NCI-H345 (cell line): ENCODE data around the gene GPR176.
"Not testable (repeated sequence)": the region's sequence is repeated elsewhere in the genome, so short reads cannot be mapped to it uniquely, and the experiment has no call there.

Experiments used
- DNase-seq: peaks from one replicate; lab custom pipeline; 2025; lab: John Stamatoyannopoulos, UW

Gene GPR176

DNA sequence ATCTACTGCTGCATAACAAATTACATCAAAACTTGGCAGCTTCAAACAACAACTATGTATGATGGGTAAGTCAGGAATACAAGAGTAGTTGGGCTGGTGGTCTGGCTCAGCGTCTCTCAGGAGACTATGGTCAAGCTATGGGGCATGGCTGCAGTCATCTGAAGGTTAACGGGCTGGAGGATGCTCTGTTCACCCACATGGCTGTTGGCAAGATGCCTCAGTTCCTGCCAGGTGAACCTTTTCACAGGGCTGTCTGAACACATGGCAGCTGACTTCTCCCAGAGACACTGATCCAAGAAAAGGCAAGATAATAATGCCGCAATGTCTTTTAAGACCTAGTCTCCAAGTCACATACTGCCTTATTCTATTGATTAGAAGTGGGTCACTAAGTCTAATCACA, 63.7 kb downstream of the GPR176 start:
- DNase-seq, result no peak

GRCh38 chr15:39855400-39855799, 64.7 kb downstream of the GPR176 start:
- no peak for DNase-seq

DNA sequence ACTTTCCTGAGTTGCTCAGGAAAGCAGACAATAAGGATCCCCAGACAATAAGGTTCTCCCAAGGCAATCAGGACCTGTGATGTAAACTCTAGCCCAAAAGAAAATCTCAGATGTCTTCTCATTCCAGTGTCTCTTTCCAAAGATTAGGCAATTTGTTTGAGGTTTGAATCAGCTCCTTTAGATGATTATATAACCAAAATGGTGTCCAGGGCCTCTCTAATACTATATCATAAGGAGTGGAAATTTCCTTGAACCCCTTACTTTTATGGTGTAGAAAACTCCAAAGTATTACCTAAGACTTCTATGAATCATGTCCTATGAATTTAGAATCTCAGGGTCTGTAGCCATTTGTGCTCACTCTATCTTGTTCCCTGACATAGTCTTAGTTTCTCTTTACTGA, 65.9 kb downstream of the GPR176 start:
- DNase-seq, result no peak

DNA sequence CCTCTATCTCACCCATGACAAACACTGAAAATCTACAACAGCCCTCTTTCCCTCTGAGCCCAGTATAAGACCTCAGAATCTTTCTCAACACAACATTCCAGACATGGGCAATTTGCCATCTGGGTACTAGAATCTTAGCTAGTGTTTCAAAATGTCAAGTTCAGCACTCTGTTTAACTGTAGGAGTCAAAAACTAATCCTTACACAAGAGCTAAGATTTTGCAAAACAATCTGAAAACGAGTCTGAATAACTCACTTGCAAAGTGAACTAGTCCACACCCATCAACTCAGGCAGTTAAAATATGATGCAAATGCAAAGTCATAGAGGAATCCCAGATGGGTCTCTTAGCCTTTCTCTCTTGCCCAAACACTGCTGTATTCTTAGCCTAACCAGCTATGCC, 67.8 kb downstream of the GPR176 start:
- DNase-seq, result no peak

DNA sequence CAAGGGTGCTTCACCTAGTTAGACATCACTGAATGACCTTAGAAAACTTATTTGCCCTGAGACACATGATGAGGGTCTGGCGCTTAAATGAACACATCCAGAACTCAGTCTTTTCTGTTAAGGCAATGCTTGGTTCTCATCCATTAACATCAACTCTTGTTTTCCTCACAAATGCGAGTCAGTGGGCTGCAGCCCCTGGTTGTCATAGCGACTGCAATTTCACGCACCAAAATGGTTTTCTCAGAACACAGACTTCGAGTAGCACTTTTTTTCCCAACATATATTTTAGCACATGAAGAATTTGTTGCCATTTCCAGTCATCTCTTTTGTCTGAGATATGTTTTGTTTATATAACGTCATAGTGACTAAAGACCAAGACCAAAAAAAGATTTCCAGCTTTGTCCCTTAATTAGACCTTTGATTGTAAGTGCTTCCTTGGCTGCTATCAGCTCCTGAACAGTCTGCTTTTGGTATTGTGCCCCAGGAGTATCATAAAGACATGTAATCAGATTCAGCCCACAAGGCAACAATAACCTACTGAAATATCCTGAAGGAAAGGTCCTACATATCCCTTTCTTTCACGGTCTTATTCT, 68.5 kb downstream of the GPR176 start:
- DNase-seq, result no peak

GRCh38 chr15:39850436-39850835, 69.6 kb downstream of the GPR176 start:
- no peak for DNase-seq

GRCh38 chr15:39846108-39846507, 74.0 kb downstream of the GPR176 start:
- no peak for DNase-seq

DNA sequence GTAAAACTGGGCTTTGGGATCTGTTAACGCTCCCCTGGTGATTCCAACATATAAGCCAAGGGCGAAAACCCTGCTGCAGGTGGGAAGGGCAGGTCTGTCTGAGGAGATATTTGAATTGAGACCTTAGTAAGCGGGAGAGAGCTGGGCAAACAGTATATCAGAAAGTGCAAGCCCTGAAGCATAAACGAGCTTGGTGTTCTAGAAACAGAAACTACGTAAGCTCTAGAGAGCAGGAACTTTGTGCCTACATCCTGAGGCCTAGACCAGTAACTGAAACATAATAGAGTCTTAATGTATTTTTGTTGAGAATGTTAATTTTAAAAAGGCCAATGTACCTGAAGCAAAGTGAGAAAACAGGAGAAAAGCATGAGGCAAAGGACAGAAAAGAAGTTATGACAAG, 74.5 kb downstream of the GPR176 start:
- no peak for DNase-seq

DNA sequence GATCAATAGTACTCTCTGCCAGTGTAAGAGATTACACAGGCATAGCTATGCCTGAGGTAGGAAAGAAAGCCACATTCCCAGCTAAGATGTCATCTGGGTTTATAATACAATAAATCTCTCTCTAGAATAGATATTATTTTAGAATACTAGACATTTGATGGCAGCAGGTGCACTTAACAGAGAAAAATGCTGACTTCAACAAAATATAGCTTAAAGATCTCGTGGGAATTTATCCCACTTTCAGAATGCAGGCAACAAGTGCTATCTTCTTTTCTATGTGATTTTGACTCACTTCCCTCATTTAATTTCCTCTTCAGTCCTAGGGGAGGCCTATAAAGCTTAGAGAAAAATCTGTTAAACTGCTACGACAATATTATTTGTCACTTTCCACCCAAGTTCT, 76.5 kb downstream of the GPR176 start:
- DNase-seq, result no peak

DNA sequence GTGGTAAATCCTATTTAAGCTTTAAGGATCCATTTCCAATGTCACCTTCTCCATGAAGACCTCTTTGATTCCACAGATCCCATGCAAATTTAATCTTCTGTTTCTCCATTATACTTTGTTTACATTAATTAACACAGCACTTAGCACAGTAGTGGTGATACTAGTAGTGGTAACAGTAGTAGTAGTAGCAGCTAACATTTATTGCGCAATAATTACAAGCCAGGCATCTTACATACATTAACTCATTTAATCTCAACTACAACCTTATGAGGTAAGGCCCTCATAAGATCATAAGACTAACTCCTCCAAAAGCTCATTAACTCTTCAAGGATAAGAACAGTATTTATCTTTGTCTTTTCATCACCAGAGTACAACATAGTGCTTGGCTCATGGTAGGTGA, 82.6 kb downstream of the GPR176 start:
- DNase-seq, result no peak

DNA sequence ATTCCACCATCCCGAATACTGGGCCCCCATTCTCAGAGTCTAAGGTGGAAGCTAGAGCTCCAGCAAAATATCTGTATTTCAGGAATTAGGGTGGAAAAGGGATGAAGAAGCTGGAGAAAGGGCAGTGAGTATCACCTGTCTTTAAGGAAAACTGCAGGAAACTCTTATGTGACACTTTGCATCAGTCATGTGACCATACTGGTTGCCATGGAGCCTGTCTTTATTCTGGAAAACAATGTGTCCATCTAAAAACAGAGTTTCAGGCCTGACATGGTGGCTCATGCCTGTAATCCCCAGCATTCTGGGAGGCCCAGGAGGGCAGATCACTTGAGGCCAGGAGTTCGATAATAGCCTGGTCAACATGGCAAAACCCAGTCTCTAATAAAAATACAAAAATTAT, 84.5 kb downstream of the GPR176 start:
- peak; percentile 4 for DNase-seq

- DNase-seq, result no peak
Observed at GRCh38 chr15:39834256-39834655, 85.8 kb downstream of the GPR176 start.

DNA sequence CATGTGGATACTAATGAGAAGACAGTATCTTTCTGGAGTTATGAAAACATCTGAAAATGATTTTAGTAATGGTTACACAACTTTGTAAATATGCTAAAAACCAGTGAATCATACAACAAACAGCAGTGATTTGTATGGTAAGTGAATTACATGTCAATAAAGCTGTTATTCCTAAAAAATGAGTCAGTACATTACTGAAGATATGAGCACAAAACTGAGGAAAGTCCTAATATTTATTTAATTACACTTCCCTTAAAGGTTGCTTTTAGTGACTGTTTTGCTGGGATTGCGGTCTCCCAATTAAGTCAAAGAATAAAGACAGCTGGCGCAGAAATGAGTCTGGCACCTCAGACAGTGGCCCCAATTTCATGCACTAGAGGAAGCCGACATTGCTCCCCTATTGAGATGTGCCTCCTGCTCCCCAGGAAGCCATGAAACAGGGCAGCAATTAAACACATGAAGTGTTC, 86.5 kb downstream of the GPR176 start:
- DNase-seq, result peak; percentile 44

DNA sequence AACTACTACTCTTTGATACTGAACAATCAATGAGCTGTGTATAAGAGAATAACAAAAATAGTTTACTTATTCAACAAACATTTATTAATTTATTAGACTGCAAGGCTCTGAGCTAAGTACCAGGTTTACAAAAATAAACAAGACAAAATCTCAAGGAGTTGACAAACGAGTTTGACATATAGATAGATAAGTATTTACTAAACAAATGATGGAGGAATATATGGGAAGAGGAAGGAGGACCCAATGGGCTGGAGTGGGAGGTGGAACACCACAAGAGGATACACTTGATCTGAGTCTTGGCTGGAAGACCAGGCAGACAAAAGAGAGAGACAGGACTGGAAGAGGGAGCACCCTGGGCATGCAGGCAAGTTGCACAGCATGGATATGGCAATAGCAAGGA, 89.9 kb downstream of the GPR176 start:
- DNase-seq, result no peak

GRCh38 chr15:39828374-39828931, 91.6 kb downstream of the GPR176 start:
- DNase-seq, result peak; percentile 20

- DNase-seq, result no peak
Observed at GRCh38 chr15:39826975-39827374, 93.1 kb downstream of the GPR176 start.

DNA sequence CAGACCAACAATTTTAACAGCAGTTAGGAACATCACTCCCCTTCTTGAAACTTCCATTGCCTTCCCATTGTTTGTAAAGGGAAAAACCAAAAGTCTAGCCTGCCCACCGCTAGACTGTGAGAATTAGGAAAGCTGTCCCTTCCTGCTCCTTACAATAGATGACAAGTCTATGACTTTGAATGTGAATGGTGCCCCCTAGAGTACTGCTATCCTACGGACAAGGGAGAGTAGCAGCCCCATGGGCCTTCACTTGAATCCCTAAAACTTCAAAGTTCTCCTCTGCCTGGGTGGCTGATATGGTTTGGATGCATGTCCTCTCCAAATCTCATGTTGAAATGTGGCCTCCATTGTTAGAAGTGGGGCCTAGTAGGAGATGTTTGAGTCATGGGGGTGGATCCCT, 96.4 kb downstream of the GPR176 start:
- DNase-seq, result no peak

DNA sequence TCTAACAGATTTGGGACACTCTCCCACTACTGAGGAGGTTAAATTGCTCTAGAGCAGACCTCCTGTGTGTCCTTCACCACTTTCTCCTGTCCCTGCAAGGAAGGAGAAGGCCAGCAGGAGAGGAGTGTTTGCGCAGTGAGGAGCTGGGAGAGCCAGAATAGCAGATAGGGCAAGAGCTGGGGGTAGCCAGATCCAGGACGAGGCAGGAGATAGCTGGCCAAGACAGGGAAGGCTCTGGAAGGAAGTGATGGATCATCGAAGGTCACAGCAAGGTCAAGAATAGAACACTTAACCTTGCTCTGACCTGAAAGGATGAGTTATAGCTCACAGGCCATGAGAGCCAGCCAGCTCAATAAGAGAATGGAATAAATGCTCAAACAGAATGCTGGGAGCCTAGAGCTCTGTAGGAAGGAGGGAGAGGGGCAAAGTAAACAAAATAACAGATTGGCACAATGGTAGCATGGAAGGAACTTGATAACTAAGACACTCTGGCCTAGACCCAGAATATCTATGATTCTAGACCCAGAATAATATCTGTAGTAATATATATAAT, 99.9 kb downstream of the GPR176 start:
- DNase-seq, result no peak

DNA sequence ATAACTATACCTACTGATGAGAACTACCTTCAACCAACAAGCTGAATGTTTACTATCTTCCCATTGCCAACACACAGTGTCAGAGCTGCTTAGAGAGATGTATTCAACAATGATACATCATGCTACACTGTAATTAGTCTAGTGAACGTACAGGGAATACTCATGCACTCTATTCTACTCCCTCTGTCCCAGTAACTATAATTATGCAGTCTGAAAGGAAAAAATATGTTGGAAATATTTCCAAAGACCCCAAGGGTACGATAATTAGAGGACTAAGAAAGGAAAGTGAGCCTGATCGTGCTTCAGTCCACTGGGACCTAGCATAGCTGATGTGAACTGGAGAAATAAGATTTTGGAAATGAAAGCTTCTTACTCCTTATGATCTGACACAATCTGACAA, 100.5 kb downstream of the GPR176 start:
- no peak for DNase-seq

GRCh38 chr15:39817892-39818291, 102.2 kb downstream of the GPR176 start:
- no peak for DNase-seq

GRCh38 chr15:39814489-39814888, 105.6 kb downstream of the GPR176 start:
- no peak for DNase-seq

DNA sequence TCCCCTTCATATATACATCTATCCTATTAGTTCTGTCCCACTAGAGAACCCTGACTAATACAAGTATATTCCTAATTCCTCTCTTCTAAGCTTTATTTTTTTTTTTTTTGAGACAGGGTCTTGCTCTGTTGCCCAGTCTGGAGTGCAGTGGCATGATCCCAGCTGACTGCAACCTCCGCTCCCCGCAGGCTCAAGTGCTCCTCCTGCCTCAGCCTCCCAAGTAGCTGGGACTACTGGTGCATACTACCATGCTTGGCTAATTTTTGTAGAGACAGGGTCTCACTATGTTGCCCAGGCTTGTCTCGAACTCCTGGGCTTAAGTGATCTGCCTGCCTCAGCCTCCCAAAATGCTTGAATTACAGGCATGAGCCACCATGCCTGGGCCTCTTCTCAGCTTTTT, 107.4 kb downstream of the GPR176 start:
- DNase-seq, result not testable (repeated sequence)

DNA sequence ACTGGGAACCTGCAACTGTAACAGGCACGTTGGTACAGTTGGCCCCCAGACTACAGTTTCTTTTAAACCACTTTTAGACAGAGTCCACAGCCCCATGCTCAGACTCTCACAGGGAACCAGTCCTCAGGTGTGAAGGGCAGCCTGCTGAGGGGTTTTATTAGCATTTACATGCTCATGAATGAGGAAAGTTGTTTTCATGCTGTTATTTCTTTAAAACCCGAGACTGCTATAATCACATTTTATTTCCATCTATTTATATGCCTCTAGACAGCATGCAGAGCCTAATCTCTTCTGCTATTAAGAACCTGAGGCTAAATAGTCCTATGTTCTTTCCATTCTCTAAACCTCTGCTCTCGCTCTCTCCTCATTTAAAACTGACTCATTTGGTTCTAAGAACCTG, 111.2 kb downstream of the GPR176 start:
- DNase-seq, result no peak

- no peak for DNase-seq
Observed at GRCh38 chr15:39807791-39808190, 112.3 kb downstream of the GPR176 start.
